HEK293T (cell line): Measurements from ENCODE around the gene ZNF672.
"Not testable (repeated sequence)": the region's sequence is repeated elsewhere in the genome, so short reads cannot be mapped to it uniquely, and the experiment has no call there.

ENCODE experiments used
- CTCF ChIA-PET: fragments of 350-600 bp; formaldehyde crosslinking; extraction: SDS; loops from one replicate; lab custom pipeline; 2021; ENCODE audit warnings: antibody characterized with exemption, inconsistent platforms; lab: Yijun Ruan, JAX
- POLR2A ChIA-PET: fragments of 350-600 bp; formaldehyde crosslinking; extraction: SDS; loops from one replicate; lab custom pipeline; 2020; ENCODE audit warnings: antibody characterized with exemption, inconsistent platforms; lab: Yijun Ruan, JAX
- DNase-seq: peaks from one replicate; pipeline ENCODE4 v3.0.0; 2012; ENCODE audit warnings: mixed read lengths; ENCODE audit errors: extremely low spot score
- ARNT ChIP-seq: fragments of 450-650 bp; IDR thresholded peaks from 2 replicates; pipeline ENCODE4 v1.6.1; 2017; ENCODE audit warnings: mild to moderate bottlenecking
- BHLHE40 ChIP-seq: fragments of 450-650 bp; IDR thresholded peaks from 2 replicates; pipeline ENCODE4 v1.6.1; 2016; ENCODE audit warnings: mild to moderate bottlenecking, moderate library complexity, borderline replicate concordance
- CTBP1 ChIP-seq: fragments of 450-650 bp; IDR thresholded peaks from 2 replicates; pipeline ENCODE4 v1.6.1; 2016; ENCODE audit warnings: borderline replicate concordance
- ELF4 ChIP-seq: fragments of 450-650 bp; IDR thresholded peaks from 2 replicates; pipeline ENCODE4 v1.6.1; 2017; ENCODE audit warnings: antibody characterized with exemption
- FOXA1 ChIP-seq: fragments of 450-650 bp; IDR thresholded peaks from 2 replicates; pipeline ENCODE4 v1.6.1; 2016; ENCODE audit warnings: mild to moderate bottlenecking
- FOXK2 ChIP-seq: fragments of 450-650 bp; IDR thresholded peaks from 2 replicates; pipeline ENCODE4 v1.6.1; 2016; ENCODE audit warnings: mild to moderate bottlenecking
- FOXM1 ChIP-seq: fragments of 450-650 bp; IDR thresholded peaks from 2 replicates; pipeline ENCODE4 v1.6.1; 2017; ENCODE audit warnings: mild to moderate bottlenecking, borderline replicate concordance
- HDGF ChIP-seq: fragments of 450-650 bp; IDR thresholded peaks from 2 replicates; pipeline ENCODE4 v1.6.1; 2017; ENCODE audit warnings: antibody characterized with exemption, borderline replicate concordance
- L3MBTL2 ChIP-seq: fragments of 450-650 bp; conservative IDR thresholded peaks from 2 replicates; pipeline ENCODE4 v1.6.1; 2016; ENCODE audit warnings: mild to moderate bottlenecking
- LEF1 ChIP-seq: fragments of 450-650 bp; IDR thresholded peaks from 2 replicates; pipeline ENCODE4 v1.6.1; 2017; ENCODE audit warnings: mild to moderate bottlenecking, borderline replicate concordance
- NFRKB ChIP-seq: fragments of 450-650 bp; IDR thresholded peaks from 2 replicates; pipeline ENCODE4 v1.6.1; 2016; ENCODE audit warnings: mild to moderate bottlenecking, moderate library complexity
- PKNOX1 ChIP-seq: fragments of 450-650 bp; IDR thresholded peaks from 2 replicates; pipeline ENCODE4 v1.6.1; 2016
- SP1 ChIP-seq: fragments of 450-650 bp; IDR thresholded peaks from 2 replicates; pipeline ENCODE4 v1.6.1; 2017
- SUZ12 ChIP-seq: fragments of 450-650 bp; IDR thresholded peaks from 2 replicates; pipeline ENCODE4 v1.6.1; 2016; ENCODE audit warnings: mild to moderate bottlenecking
- TARDBP ChIP-seq: fragments of 450-650 bp; IDR thresholded peaks from 2 replicates; pipeline ENCODE4 v1.6.1; 2016
- ZNF384 ChIP-seq: fragments of 450-650 bp; IDR thresholded peaks from 2 replicates; pipeline ENCODE4 v1.6.1; 2016

Gene ZNF672

GRCh38 chr1:248837781-248838356, at the start of gene ZNF672:
TSS of gene ZNF672 (plus strand) at chr1:248838224. CDS start at chr1:248847275, 9,051 bp downstream.
- TF ChIP-seq HDGF (no peak), TARDBP (no peak), LEF1 (no peak), ELF4 (0 out of 2 replicates have a peak, but pooled peaks have one; percentile 10), ZNF384 (no peak), L3MBTL2 (0 out of 2 replicates have a peak, but pooled peaks have one; percentile 20), PKNOX1 (no peak), SP1 (no peak), CTBP1 (no peak), FOXK2 (no peak), FOXA1 (no peak)
- ChIA-PET CTCF (no interaction called here), POLR2A (interaction anchor here (0.8 to 3.1 kb wide), 5 partner anchors 10 to 68 kb away, joined by 3 to 24 read pairs (median 8); partner anchors contain the start of genes PGBD2, SH3BP5L and ZNF692)
- DNase-seq: peak; percentile 88

DNA sequence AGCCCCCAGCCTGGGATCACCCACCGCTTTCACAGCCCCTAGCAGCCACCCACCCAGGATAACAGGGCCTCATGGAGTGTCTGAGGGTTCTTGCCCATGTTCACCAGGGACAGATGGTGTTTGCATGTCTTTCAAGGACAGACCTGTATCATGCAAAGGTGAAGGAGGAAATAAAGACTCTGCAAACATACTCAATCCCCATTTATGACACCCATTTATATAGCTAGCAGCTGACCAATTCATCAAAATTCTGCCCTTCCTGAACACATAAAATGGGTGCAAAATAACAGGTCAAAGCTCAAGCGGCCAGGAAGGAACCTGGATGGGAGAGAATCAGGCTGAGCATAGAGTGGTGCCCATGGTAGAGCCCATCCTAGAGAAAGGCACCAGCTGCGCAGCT, 49.7 kb upstream of the ZNF672 start:
- POLR2A ChIA-PET: no interaction called here
- no peak for DNase-seq
- CTCF ChIA-PET: no interaction called here
- TF ChIP-seq ELF4 (no peak), PKNOX1 (no peak), ZNF384 (no peak), FOXM1 (no peak), FOXK2 (no peak)

DNA sequence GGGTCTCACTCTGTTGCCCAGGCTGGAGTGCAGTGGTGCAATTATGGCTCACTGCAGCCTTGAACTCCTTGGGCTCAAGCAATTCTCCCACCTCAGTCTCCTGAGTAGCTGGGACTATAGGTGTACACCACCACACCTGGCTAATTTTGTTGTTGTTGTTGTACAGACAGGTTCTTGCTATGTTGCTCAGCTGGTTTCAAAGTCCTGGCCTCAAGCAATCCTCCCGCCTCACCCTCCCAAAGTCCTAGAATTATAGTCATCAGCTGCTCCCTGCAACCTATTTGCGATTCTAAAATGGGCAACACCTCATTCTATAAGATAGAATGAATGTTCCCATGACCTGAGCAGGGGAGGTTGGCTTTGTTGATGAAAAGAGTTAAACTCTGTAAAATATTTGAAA, 48.7 kb upstream of the ZNF672 start:
- POLR2A ChIA-PET, DNase-seq, CTCF ChIA-PET: not testable (repeated sequence)

- DNase-seq: no peak
- POLR2A ChIA-PET: no interaction called here
- TF ChIP-seq FOXA1 (no peak), SUZ12 (no peak), SP1 (no peak), ARNT (no peak), PKNOX1 (no peak), FOXK2 (no peak), ZNF384 (no peak), ELF4 (no peak), LEF1 (no peak), BHLHE40 (no peak), TARDBP (no peak), FOXM1 (no peak), HDGF (no peak), NFRKB (no peak), L3MBTL2 (no peak), CTBP1 (no peak)
- CTCF ChIA-PET: no interaction called here
These were observed 47.6 kb upstream of the ZNF672 start for GRCh38 chr1:248790456-248790855.

- no peak for DNase-seq
- CTCF ChIA-PET: no interaction called here
- POLR2A ChIA-PET: no interaction called here
- TF ChIP-seq HDGF: no peak
- no peak for TF ChIP-seq FOXM1
These were observed 47.0 kb upstream of the ZNF672 start for GRCh38 chr1:248791010-248791409.

DNA sequence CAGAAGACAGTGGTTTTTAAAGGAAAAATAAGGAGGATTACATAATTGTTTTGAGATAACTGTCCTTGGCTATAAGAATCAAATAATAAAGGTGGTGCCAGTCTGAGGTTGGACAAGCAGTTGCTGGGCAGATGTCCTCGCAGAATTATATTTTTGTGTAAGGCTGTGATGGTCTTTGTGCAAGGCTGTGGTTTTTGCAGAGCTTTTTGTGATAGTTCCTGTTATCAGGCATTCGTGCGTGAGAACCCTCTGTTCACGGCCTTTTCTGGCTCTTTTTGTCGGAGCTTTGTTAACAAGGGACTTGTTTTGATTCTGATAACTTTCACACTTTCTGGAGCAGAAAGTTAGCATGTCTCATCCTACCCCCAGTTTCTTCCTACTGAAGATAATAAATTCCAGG, 45.7 kb upstream of the ZNF672 start:
- ChIA-PET CTCF (no interaction called here), POLR2A (no interaction called here)
- no peak for DNase-seq
- TF ChIP-seq L3MBTL2: no peak
- TF ChIP-seq LEF1: no peak
- no peak for TF ChIP-seq ELF4
- TF ChIP-seq BHLHE40: no peak
- TF ChIP-seq FOXM1: no peak
- no peak for TF ChIP-seq SP1
- TF ChIP-seq FOXA1: no peak
- no peak for TF ChIP-seq NFRKB
- no peak for TF ChIP-seq TARDBP
- TF ChIP-seq ZNF384: no peak
- no peak for TF ChIP-seq ARNT
- no peak for TF ChIP-seq HDGF
- no peak for TF ChIP-seq FOXK2
- TF ChIP-seq PKNOX1: no peak
- TF ChIP-seq SUZ12: no peak
- no peak for TF ChIP-seq CTBP1

DNA sequence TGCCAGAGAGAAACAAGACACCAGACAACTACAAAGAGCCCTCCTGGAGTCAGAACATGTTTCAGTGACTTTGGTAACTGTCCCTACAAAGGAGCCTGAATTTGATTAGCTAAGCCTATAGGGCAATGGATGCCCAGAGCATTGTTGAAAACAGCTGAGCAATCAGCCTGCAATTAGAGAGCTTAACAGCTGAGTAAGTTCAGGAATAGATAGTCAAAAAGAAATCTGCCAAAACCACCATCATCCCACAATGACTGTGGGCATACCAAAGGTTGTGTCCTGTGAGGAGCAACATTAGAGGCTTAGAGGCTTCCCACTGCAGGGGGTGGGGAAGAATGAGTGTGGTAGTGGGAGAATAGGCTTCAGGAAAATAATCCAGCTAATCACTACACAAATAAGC, 44.4 kb upstream of the ZNF672 start:
- no peak for DNase-seq
- TF ChIP-seq L3MBTL2 (no peak), TARDBP (no peak), CTBP1 (no peak), HDGF (no peak), SP1 (no peak), ARNT (no peak), LEF1 (no peak), FOXK2 (no peak), PKNOX1 (no peak)
- CTCF ChIA-PET: no interaction called here
- POLR2A ChIA-PET: interaction anchor here (0.7 kb wide), 1 partner anchor 12 kb away, joined by 3 read pairs; no protein-coding TSS in a partner anchor

DNA sequence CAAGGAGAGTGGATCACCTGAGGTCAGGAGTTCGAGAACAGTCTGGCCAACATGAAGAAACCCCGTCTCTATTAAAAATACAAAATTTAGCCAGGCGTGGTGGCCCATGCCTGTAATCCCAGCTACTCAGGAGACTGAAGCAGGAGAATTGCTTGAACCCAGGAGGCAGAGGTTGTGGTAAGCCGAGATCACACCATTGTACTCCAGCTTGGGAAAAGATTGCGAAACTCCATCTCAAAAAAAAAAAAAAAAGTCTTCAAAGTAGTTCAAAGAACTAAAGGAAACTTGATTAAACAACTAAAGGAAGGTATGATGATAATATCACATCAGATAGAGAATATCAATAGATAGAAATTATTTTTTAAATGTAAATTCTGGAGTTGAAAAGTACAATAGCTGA, 43.4 kb upstream of the ZNF672 start:
- DNase-seq, CTCF ChIA-PET, POLR2A ChIA-PET: not testable (repeated sequence)
